CD8-positive, alpha-beta memory T cell (primary cell): ENCODE results near the gene SMYD3. TPM values are rescaled to one million over a fixed set of nuclear protein-coding genes. Genes with fewer than 3 reads are reported as not detected.

Experiments used
- CTCF ChIA-PET: fragments of 350-600 bp; sonication (Branson Sonifier 250); formaldehyde crosslinking; loops from one replicate; lab custom pipeline; 2021; ENCODE audit warnings: antibody characterized with exemption; lab: Charles Lee
- POLR2A ChIA-PET: fragments of 350-600 bp; sonication (Branson Sonifier 250); formaldehyde crosslinking; loops from one replicate; lab custom pipeline; 2021; ENCODE audit warnings: antibody characterized with exemption; lab: Charles Lee
- DNase-seq, 5 donors: peaks; one replicate each; pipeline versions ENCODE4 v3.0.0 to v3.0.0-alpha.2; 2020 to 2022; ENCODE audit warnings: mixed read lengths in 1 of 5
- H3K27ac ChIP-seq: one replicate; pipeline ENCODE4 v1.7.0; 2013; ENCODE audit warnings: low read depth, mild to moderate bottlenecking, low read length, moderate library complexity
- H3K27me3 ChIP-seq: 2 replicates; pipeline ENCODE4 v1.7.0; 2013; ENCODE audit warnings: low read length, mild to moderate bottlenecking; ENCODE audit not compliant: insufficient read depth, poor library complexity, severe bottlenecking
- H3K36me3 ChIP-seq: 2 replicates; pipeline ENCODE4 v1.7.0; 2013; ENCODE audit warnings: mild to moderate bottlenecking, low read length, moderate library complexity; ENCODE audit not compliant: insufficient read depth
- H3K4me1 ChIP-seq: 2 replicates; pipeline ENCODE4 v1.7.0; 2013; ENCODE audit warnings: mild to moderate bottlenecking, low read length, moderate library complexity; ENCODE audit not compliant: insufficient read depth
- H3K4me3 ChIP-seq: 2 replicates; pipeline ENCODE4 v1.7.0; 2013; ENCODE audit warnings: mild to moderate bottlenecking, low read length
- H3K9me3 ChIP-seq: 2 replicates; pipeline ENCODE4 v1.7.0; 2013; ENCODE audit warnings: mild to moderate bottlenecking, low read length
- H3K27ac Mint-ChIP-seq, 8 donors: one replicate each; pipeline ENCODE4 v1.8.0; 2020 to 2021; ENCODE audit warnings: mixed read lengths in 8 of 8, mild to moderate bottlenecking in 6 of 8, inconsistent platforms in 3 of 8, moderate library complexity in 3 of 8
- H3K27me3 Mint-ChIP-seq, 2 donors: one replicate each; pipeline ENCODE4 v1.8.0; 2020 to 2021; ENCODE audit warnings: mixed read lengths in 2 of 2, mild to moderate bottlenecking in 1 of 2, moderate library complexity in 1 of 2
- H3K36me3 Mint-ChIP-seq, 3 donors: one replicate each; pipeline ENCODE4 v1.8.0; 2020 to 2021; ENCODE audit warnings: mixed read lengths in 3 of 3, inconsistent platforms in 1 of 3, mild to moderate bottlenecking in 1 of 3
- H3K4me1 Mint-ChIP-seq, 3 donors: one replicate each; pipeline ENCODE4 v1.8.0; 2020 to 2021; ENCODE audit warnings: mixed read lengths in 3 of 3, inconsistent platforms in 1 of 3, mild to moderate bottlenecking in 1 of 3
- H3K4me3 Mint-ChIP-seq, 7 donors: one replicate each; pipeline ENCODE4 v1.8.0; 2020 to 2021; ENCODE audit warnings: mixed read lengths in 7 of 7, mild to moderate bottlenecking in 6 of 7, moderate library complexity in 4 of 7, inconsistent platforms in 2 of 7
- H3K9me3 Mint-ChIP-seq, 5 donors: one replicate each; pipeline ENCODE4 v1.8.0; 2020 to 2022; ENCODE audit warnings: mixed read lengths in 5 of 5, mild to moderate bottlenecking in 3 of 5, moderate library complexity in 2 of 5, inconsistent platforms in 1 of 5
- polyA plus RNA-seq: library from polyadenylated mRNA; unstranded; fragments of 300-500 nt; fragmentation: Illumina TruSeq; gene quantifications from one replicate; pipeline ENCODE4 v1.2.3, GENCODE V29; 2021
- total RNA-seq, 2 experiments: library from RNA; stranded (reverse); gene quantifications; one replicate each; pipeline ENCODE4 v1.2.3, GENCODE V29; 2021

Gene SMYD3
- total and polyA plus RNA-seq, 3 experiments from 2014 or later, result 12.4 to 31.7 (median 14.5) TPM

- no peak overlapping the region for H3K4me3 Mint-ChIP-seq
- peaks cover 0 to 10% (median 0%) of the 10 kb centered on the region in 3 donors for H3K36me3 Mint-ChIP-seq
- H3K4me1 ChIP-seq, result no peaks in the 10 kb centered on the region
- ChIA-PET CTCF (no interaction called here), POLR2A (no interaction called here)
- no peaks in the 10 kb centered on the region for H3K9me3 ChIP-seq
- H3K27me3 ChIP-seq, result no peaks in the 10 kb centered on the region
- no peaks in the 10 kb centered on the region for H3K36me3 ChIP-seq
- DNase-seq, result no peak
- no peak overlapping the region for H3K27ac ChIP-seq
- H3K27me3 Mint-ChIP-seq, result peaks cover 0 to 1% of the 10 kb centered on the region in 2 donors
- H3K4me3 ChIP-seq, result no peak overlapping the region
- H3K9me3 Mint-ChIP-seq, result peaks cover 0 to 53% (median 5%) of the 10 kb centered on the region in 5 donors
- H3K27ac Mint-ChIP-seq, result no peak overlapping the region
- no peaks in the 10 kb centered on the region for H3K4me1 Mint-ChIP-seq
These were observed 802.3 kb downstream of the SMYD3 start for GRCh38 chr1:245704765-245705164.

GRCh38 chr1:245704341-245704740 is 802.7 kb downstream of the SMYD3 start:
- H3K36me3 Mint-ChIP-seq, result peaks cover 0 to 10% (median 0%) of the 10 kb centered on the region in 3 donors
- H3K4me3 Mint-ChIP-seq, result no peak overlapping the region
- H3K27me3 ChIP-seq, result no peaks in the 10 kb centered on the region
- H3K4me3 ChIP-seq, result no peak overlapping the region
- no peak for DNase-seq
- no peak overlapping the region for H3K27ac Mint-ChIP-seq
- CTCF ChIA-PET, result no interaction called here
- no peaks in the 10 kb centered on the region for H3K4me1 ChIP-seq
- no peaks in the 10 kb centered on the region for H3K4me1 Mint-ChIP-seq
- H3K9me3 ChIP-seq, result no peaks in the 10 kb centered on the region
- H3K27ac ChIP-seq, result no peak overlapping the region
- POLR2A ChIA-PET, result no interaction called here
- peaks cover 0 to 57% (median 5%) of the 10 kb centered on the region in 5 donors for H3K9me3 Mint-ChIP-seq
- peaks cover 0 to 1% of the 10 kb centered on the region in 2 donors for H3K27me3 Mint-ChIP-seq
- H3K36me3 ChIP-seq, result no peaks in the 10 kb centered on the region

GRCh38 chr1:245702346-245702745 is 804.7 kb downstream of the SMYD3 start:
- no peak overlapping the region for H3K4me3 Mint-ChIP-seq
- peaks cover 0 to 10% (median 0%) of the 10 kb centered on the region in 3 donors for H3K36me3 Mint-ChIP-seq
- H3K4me1 Mint-ChIP-seq, result no peaks in the 10 kb centered on the region
- H3K27me3 Mint-ChIP-seq, result peaks cover 0 to 1% of the 10 kb centered on the region in 2 donors
- Histone ChIP-seq H3K36me3 (no peaks in the 10 kb centered on the region), H3K27me3 (no peaks in the 10 kb centered on the region), H3K27ac (no peak overlapping the region), H3K9me3 (no peaks in the 10 kb centered on the region), H3K4me3 (no peak overlapping the region), H3K4me1 (no peaks in the 10 kb centered on the region)
- DNase-seq, result no peak
- H3K27ac Mint-ChIP-seq, result no peak overlapping the region
- peaks cover 0 to 57% (median 10%) of the 10 kb centered on the region in 5 donors for H3K9me3 Mint-ChIP-seq
- CTCF ChIA-PET, result no interaction called here
- POLR2A ChIA-PET, result no interaction called here

GRCh38 chr1:245701631-245702030 is 805.4 kb downstream of the SMYD3 start:
- H3K4me1 Mint-ChIP-seq, result no peaks in the 10 kb centered on the region
- no peak overlapping the region for H3K4me3 ChIP-seq
- CTCF ChIA-PET, result no interaction called here
- no peaks in the 10 kb centered on the region for H3K4me1 ChIP-seq
- H3K27ac ChIP-seq, result no peak overlapping the region
- peaks cover 0 to 1% of the 10 kb centered on the region in 2 donors for H3K27me3 Mint-ChIP-seq
- no peaks in the 10 kb centered on the region for H3K27me3 ChIP-seq
- no peak overlapping the region for H3K27ac Mint-ChIP-seq
- H3K36me3 ChIP-seq, result no peaks in the 10 kb centered on the region
- no peak overlapping the region for H3K4me3 Mint-ChIP-seq
- no peaks in the 10 kb centered on the region for H3K9me3 ChIP-seq
- H3K9me3 Mint-ChIP-seq, result peaks cover 0 to 60% (median 11%) of the 10 kb centered on the region in 5 donors
- POLR2A ChIA-PET, result no interaction called here
- no peak for DNase-seq
- H3K36me3 Mint-ChIP-seq, result peaks cover 0 to 10% (median 0%) of the 10 kb centered on the region in 3 donors

GRCh38 chr1:245700631-245701030 is 806.4 kb downstream of the SMYD3 start:
- no peak for DNase-seq
- H3K27me3 ChIP-seq, result no peaks in the 10 kb centered on the region
- H3K4me1 ChIP-seq, result no peaks in the 10 kb centered on the region
- Mint-ChIP-seq H3K27me3 (peaks cover 0 to 1% of the 10 kb centered on the region in 2 donors), H3K36me3 (peaks cover 0 to 10% (median 0%) of the 10 kb centered on the region in 3 donors), H3K4me3 (no peak overlapping the region), H3K27ac (no peak overlapping the region), H3K4me1 (no peaks in the 10 kb centered on the region), H3K9me3 (peaks cover 0 to 59% (median 12%) of the 10 kb centered on the region in 5 donors)
- ChIA-PET CTCF (no interaction called here), POLR2A (no interaction called here)
- H3K9me3 ChIP-seq, result no peaks in the 10 kb centered on the region
- no peaks in the 10 kb centered on the region for H3K36me3 ChIP-seq
- no peak overlapping the region for H3K27ac ChIP-seq
- no peak overlapping the region for H3K4me3 ChIP-seq

Other genes with a start within 250 kb of the SMYD3 start
- gene TFB2M, start 59.0 kb upstream of the SMYD3 start, total RNA-seq, result 10 to 100 TPM; 31.9 to 32.9 TPM
- 16.7 TPM for gene TFB2M, start 59.0 kb upstream of the SMYD3 start, polyA plus RNA-seq
- 10 to 100 TPM; 29.6 to 31.3 TPM for gene CNST, start 59.2 kb upstream of the SMYD3 start, total RNA-seq
- gene CNST, start 59.2 kb upstream of the SMYD3 start, polyA plus RNA-seq, result 39.4 TPM
- gene SCCPDH, start 217.1 kb upstream of the SMYD3 start, total RNA-seq, result 10 to 100 TPM; 39.5 to 41.0 TPM
- 20.2 TPM for gene SCCPDH, start 217.1 kb upstream of the SMYD3 start, polyA plus RNA-seq